Thyroid gland (tissue), 4 donors: ENCODE results near the gene SENP7.

ENCODE experiments used
- POLR2A ChIP-seq, 2 donors: fragments of 450-650 bp; IDR thresholded peaks; one replicate each; pipeline ENCODE4 v1.6.1; 2017; ENCODE audit warnings: antibody characterized with exemption in 2 of 2, mild to moderate bottlenecking in 2 of 2, moderate library complexity in 1 of 2
- TF ChIP-seq, protein P1 (sequence below), 6 experiments: fragments of 200-600 bp in 3 of 6; fragments of 450-650 bp in 3 of 6; sonication (generic) in 3 of 6; IDR thresholded peaks; one replicate each; pipeline ENCODE4 v1.5.1; 2016 to 2019; ENCODE audit warnings: antibody characterized with exemption in 6 of 6, mild to moderate bottlenecking in 2 of 6, inconsistent platforms in 1 of 6, moderate library complexity in 1 of 6

DNA sequence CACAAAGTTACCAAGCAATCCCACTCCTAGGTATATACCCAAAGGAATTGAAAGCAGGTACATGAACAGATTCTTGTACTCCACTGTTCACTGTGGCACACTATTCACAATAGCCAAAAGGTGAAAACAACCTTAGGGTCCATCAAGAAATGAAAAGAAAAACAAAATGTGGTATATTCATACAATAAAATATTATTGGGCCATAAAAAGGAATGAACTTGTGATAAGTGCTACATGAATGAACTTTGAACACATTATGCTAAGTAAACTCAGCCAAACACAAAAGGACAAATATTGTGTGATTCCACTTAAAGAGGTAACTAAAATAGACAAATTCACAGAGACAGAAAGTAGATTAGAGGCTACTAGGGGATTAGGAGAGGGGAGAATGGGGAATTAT, 137.4 kb downstream of the SENP7 start:
- TF ChIP-seq, protein P1, sequence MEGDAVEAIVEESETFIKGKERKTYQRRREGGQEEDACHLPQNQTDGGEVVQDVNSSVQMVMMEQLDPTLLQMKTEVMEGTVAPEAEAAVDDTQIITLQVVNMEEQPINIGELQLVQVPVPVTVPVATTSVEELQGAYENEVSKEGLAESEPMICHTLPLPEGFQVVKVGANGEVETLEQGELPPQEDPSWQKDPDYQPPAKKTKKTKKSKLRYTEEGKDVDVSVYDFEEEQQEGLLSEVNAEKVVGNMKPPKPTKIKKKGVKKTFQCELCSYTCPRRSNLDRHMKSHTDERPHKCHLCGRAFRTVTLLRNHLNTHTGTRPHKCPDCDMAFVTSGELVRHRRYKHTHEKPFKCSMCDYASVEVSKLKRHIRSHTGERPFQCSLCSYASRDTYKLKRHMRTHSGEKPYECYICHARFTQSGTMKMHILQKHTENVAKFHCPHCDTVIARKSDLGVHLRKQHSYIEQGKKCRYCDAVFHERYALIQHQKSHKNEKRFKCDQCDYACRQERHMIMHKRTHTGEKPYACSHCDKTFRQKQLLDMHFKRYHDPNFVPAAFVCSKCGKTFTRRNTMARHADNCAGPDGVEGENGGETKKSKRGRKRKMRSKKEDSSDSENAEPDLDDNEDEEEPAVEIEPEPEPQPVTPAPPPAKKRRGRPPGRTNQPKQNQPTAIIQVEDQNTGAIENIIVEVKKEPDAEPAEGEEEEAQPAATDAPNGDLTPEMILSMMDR (IDR thresholded peaks at IDR 0.05): no peak
- no peak for TF ChIP-seq POLR2A (IDR thresholded peaks at IDR 0.05)
